B cell (primary cell): Measurements from ENCODE around the gene P4HA2. TPM values are rescaled to one million over a fixed set of nuclear protein-coding genes. Genes with fewer than 3 reads are reported as not detected.

Experiments used
- ATAC-seq: fragments of 200-7000 bp; cut with Tn5 transposase; one replicate; pipeline ENCODE4 v1.10.0; 2021; ENCODE audit warnings: low read depth, mild to moderate bottlenecking, moderate number of reproducible peaks, moderate library complexity
- CTCF ChIA-PET: fragments of 350-600 bp; sonication (Branson Sonifier 250); formaldehyde crosslinking; loops from one replicate; lab custom pipeline; 2021; ENCODE audit warnings: antibody characterized with exemption, inconsistent platforms; lab: Charles Lee
- POLR2A ChIA-PET: fragments of 350-600 bp; sonication (Branson Sonifier 250); formaldehyde crosslinking; loops from one replicate; lab custom pipeline; 2021; ENCODE audit warnings: antibody characterized with exemption; lab: Charles Lee
- DNase-seq: peaks from one replicate; pipeline ENCODE4 v3.0.0; 2013
- H2AFZ ChIP-seq: 2 replicates; pipeline ENCODE4 v1.6.1; 2012; ENCODE audit warnings: mild to moderate bottlenecking, low read depth, low read length; ENCODE audit not compliant: insufficient read depth, poor library complexity, severe bottlenecking
- H3K27ac ChIP-seq, 2 donors: 1 replicate in 1 of 2; 2 replicates in 1 of 2; pipeline ENCODE4 v1.5.1; 2012 to 2013; ENCODE audit warnings: low read length in 2 of 2, mild to moderate bottlenecking in 2 of 2, moderate library complexity in 1 of 2
- H3K27me3 ChIP-seq, 4 experiments: fragments of 200-600 bp in 1 of 4; sonication (generic) in 1 of 4; replicated peaks in 1 of 4; 1 replicate in 2 of 4; 2 replicates in 2 of 4; pipeline versions ENCODE4 v1.6.1 to v1.7.0; 2013 to 2016; ENCODE audit warnings: low read length in 3 of 4, mild to moderate bottlenecking in 2 of 4, mixed read lengths in 1 of 4, moderate library complexity in 1 of 4; ENCODE audit not compliant: insufficient read depth in 4 of 4, control insufficient read depth in 3 of 4; ENCODE audit errors: control extremely low read depth in 1 of 4
- H3K36me3 ChIP-seq, 2 experiments: replicated peaks in 1 of 2; 1 replicate in 1 of 2; 2 replicates in 1 of 2; pipeline versions ENCODE4 v1.6.1 to v1.7.1; 2013; ENCODE audit warnings: low read length in 1 of 2; ENCODE audit not compliant: insufficient read depth in 2 of 2, control insufficient read depth in 1 of 2; ENCODE audit errors: control extremely low read depth in 1 of 2, extremely low read depth in 1 of 2
- H3K4me1 ChIP-seq, 2 donors: fragments of 200-600 bp in 1 of 2; sonication (generic) in 1 of 2; 1 replicate in 1 of 2; 2 replicates in 1 of 2; pipeline versions ENCODE4 v1.5.1 to v1.6.1; 2013 to 2017; ENCODE audit warnings: low read length in 2 of 2; ENCODE audit not compliant: control insufficient read depth in 2 of 2, insufficient read depth in 2 of 2
- H3K4me2 ChIP-seq: replicated peaks from 2 replicates; pipeline ENCODE3; 2012; ENCODE audit warnings: mild to moderate bottlenecking, low read depth, low read length; ENCODE audit not compliant: poor library complexity, severe bottlenecking
- H3K4me3 ChIP-seq, 5 experiments: fragments of 200-600 bp in 1 of 5; sonication (generic) in 1 of 5; 1 replicate in 3 of 5; 2 replicates in 2 of 5; pipeline versions ENCODE4 v1.5.1 to v1.7.0; 2011 to 2016; ENCODE audit warnings: low read length in 4 of 5, mild to moderate bottlenecking in 4 of 5, low read depth in 2 of 5, control low read depth in 1 of 5, moderate library complexity in 1 of 5; ENCODE audit not compliant: insufficient read depth in 1 of 5; ENCODE audit errors: control extremely low read depth in 1 of 5, extremely low read depth in 1 of 5
- H3K79me2 ChIP-seq: fragments of 200-600 bp; sonication (generic); one replicate; pipeline ENCODE4 v1.6.0; 2016; ENCODE audit warnings: low read length; ENCODE audit not compliant: control insufficient read depth, insufficient read depth
- H3K9ac ChIP-seq: fragments of 200-600 bp; sonication (generic); 2 replicates; pipeline ENCODE4 v1.6.1; 2017; ENCODE audit warnings: mild to moderate bottlenecking, low read length, moderate library complexity
- H3K9me3 ChIP-seq, 3 donors: one replicate each; pipeline versions ENCODE4 v1.6.1 to v1.7.1; 2013; ENCODE audit warnings: low read length in 2 of 3; ENCODE audit not compliant: control insufficient read depth in 2 of 3, insufficient read depth in 1 of 3; ENCODE audit errors: control extremely low read depth in 1 of 3
- H4K20me1 ChIP-seq: 2 replicates; pipeline ENCODE4 v1.6.0; 2012; ENCODE audit warnings: mild to moderate bottlenecking, low read length; ENCODE audit not compliant: insufficient read depth, control insufficient read depth, poor library complexity, severe bottlenecking
- H3K27ac Mint-ChIP-seq: one replicate; pipeline ENCODE4 v1.8.0; 2021; ENCODE audit warnings: mixed read lengths
- H3K27me3 Mint-ChIP-seq: one replicate; pipeline ENCODE4 v1.8.0; 2021; ENCODE audit warnings: mixed read lengths
- H3K4me1 Mint-ChIP-seq: one replicate; pipeline ENCODE4 v1.8.0; 2021; ENCODE audit warnings: mixed read lengths
- H3K4me3 Mint-ChIP-seq: one replicate; pipeline ENCODE4 v1.8.0; 2021; ENCODE audit warnings: mixed read lengths
- H3K9me3 Mint-ChIP-seq: one replicate; pipeline ENCODE4 v1.8.0; 2022; ENCODE audit warnings: mixed read lengths; ENCODE audit not compliant: insufficient read depth
- CTCF ChIP-seq: fragments of 200-600 bp; IDR thresholded peaks from one replicate; pipeline ENCODE4 v1.8.0; 2022; ENCODE audit warnings: antibody characterized with exemption, mild to moderate bottlenecking
- EZH2 ChIP-seq: IDR thresholded peaks from 2 replicates; pipeline ENCODE4 v1.6.1; 2012; ENCODE audit warnings: borderline replicate concordance, low read depth, mild to moderate bottlenecking, moderate library complexity, low read length; ENCODE audit not compliant: insufficient read depth, poor library complexity, severe bottlenecking
- WGBS: methylation state at CpG from one replicate; pipeline ENCODE4 v1.1.5; 2013; ENCODE audit warnings: missing lambda C conversion rate; ENCODE audit not compliant: insufficient coverage; 5-methylcytosine and 5-hydroxymethylcytosine counted together
- intact Hi-C: fragments of 100-400 bp; cut with micrococcal nuclease; formaldehyde crosslinking; loops from one replicate; pipeline ENCODE4 v1.10.0; 2022
- polyA plus RNA-seq: library from polyadenylated mRNA; depleted of rRNA; stranded (reverse); fragments of >200 nt; gene quantifications from 2 replicates; pipeline ENCODE4 v1.2.3, GENCODE V29; 2012
- total RNA-seq, 2 donors: library from RNA; stranded (reverse); fragments of 120-200 nt in 1 of 2; gene quantifications; 1 replicate in 1 of 2; 2 replicates in 1 of 2; pipeline versions ENCODE4 v1.2.3 to v1.2.4, GENCODE V29; 2013 to 2022

Gene P4HA2
- total and polyA plus RNA-seq, 2 donors (not counting 1 experiment from before 2014, with no cell fraction given) = 0.09 to 0.25 TPM

GRCh38 chr5:132246806-132247205, 19.2 kb upstream of the P4HA2 start:
- H3K4me3 ChIP-seq = no peak overlapping the region
- POLR2A ChIA-PET = no interaction called here
- intact Hi-C loops = no loop called here

GRCh38 chr5:132245593-132245992, 17.9 kb upstream of the P4HA2 start:
- Histone ChIP-seq H3K27ac (no peak overlapping the region), H3K79me2 (no peaks in the 10 kb centered on the region), H4K20me1 (no peaks in the 10 kb centered on the region), H3K4me1 (no peaks in the 10 kb centered on the region), H3K36me3 (no peaks in the 10 kb centered on the region), H3K4me2 (no peak overlapping the region), H2AFZ (no peak overlapping the region), H3K4me3 (no peak overlapping the region), H3K9me3 (peaks cover 0 to 31% (median 31%) of the 10 kb centered on the region in 3 donors), H3K27me3 (peaks cover 0 to 6% (median 2%) of the 10 kb centered on the region in 4 experiments), H3K9ac (no peak overlapping the region)
- ChIA-PET CTCF (no interaction called here), POLR2A (no interaction called here)
- TF ChIP-seq CTCF = no peak
- Mint-ChIP-seq H3K4me3 (no peak overlapping the region), H3K9me3 (peaks cover 13% of the 10 kb centered on the region), H3K4me1 (no peaks in the 10 kb centered on the region), H3K27ac (no peak overlapping the region), H3K27me3 (peaks cover 4% of the 10 kb centered on the region)
- DNase-seq = no peak
- ATAC-seq = no peak
- intact Hi-C loops = no loop called here
- no CpG with 5 or more reads among the region's 1 CpG for WGBS

More at GRCh38 chr5:132246806-132247205, 19.2 kb upstream of the P4HA2 start:
- Mint-ChIP-seq H3K9me3 (peaks cover 13% of the 10 kb centered on the region), H3K4me3 (no peak overlapping the region), H3K4me1 (no peaks in the 10 kb centered on the region), H3K27ac (no peak overlapping the region), H3K27me3 (peaks cover 4% of the 10 kb centered on the region)
- H4K20me1 ChIP-seq = no peaks in the 10 kb centered on the region
- H3K27ac ChIP-seq = no peak overlapping the region
- no peak overlapping the region for H2AFZ ChIP-seq
- H3K4me1 ChIP-seq = no peaks in the 10 kb centered on the region
- H3K4me2 ChIP-seq = no peak overlapping the region
- H3K36me3 ChIP-seq = no peaks in the 10 kb centered on the region
- H3K79me2 ChIP-seq = no peaks in the 10 kb centered on the region
- peaks cover 0 to 31% (median 31%) of the 10 kb centered on the region in 3 donors for H3K9me3 ChIP-seq
- ATAC-seq (no peak), DNase-seq (no peak)
- no peak overlapping the region for H3K9ac ChIP-seq
- no peak for TF ChIP-seq EZH2
- TF ChIP-seq CTCF = no peak
- CTCF ChIA-PET = no interaction called here
- H3K27me3 ChIP-seq = peaks cover 0 to 6% (median 2%) of the 10 kb centered on the region in 4 experiments
